Pancreas (tissue), 10 donors: ENCODE data around the gene SLC19A2. TPM values are rescaled to one million over a fixed set of nuclear protein-coding genes. Genes with fewer than 3 reads are reported as not detected.
"Not testable (repeated sequence)": the region's sequence is repeated elsewhere in the genome, so short reads cannot be mapped to it uniquely, and the experiment has no call there.

Experiments
- ATAC-seq, 4 donors: fragments of 200-7000 bp; cut with Tn5 transposase; one replicate each; pipeline versions ENCODE4 v1.8.0 to v1.9.1; 2020; ENCODE audit warnings: mild to moderate bottlenecking in 4 of 4, moderate library complexity in 4 of 4
- DNase-seq, 6 donors: peaks; one replicate each; pipeline ENCODE4 v3.0.0-alpha.2; 2020
- FAIRE-seq: peaks from 2 replicates; lab custom pipeline; 2012; peaks lifted over from hg19 to GRCh38; lab: Jason Lieb, UNC
- H3K27ac ChIP-seq, 4 donors: fragments of 200-600 bp; sonication (generic); 1 replicate in 3 of 4; 2 replicates in 1 of 4; pipeline versions ENCODE4 v1.5.0 to v1.8.0; 2020
- H3K27me3 ChIP-seq, 4 donors: fragments of 200-600 bp; one replicate each; pipeline ENCODE4 v1.8.0; 2021
- H3K36me3 ChIP-seq, 3 donors: fragments of 200-600 bp; sonication (generic) in 1 of 3; one replicate each; pipeline versions ENCODE4 v1.5.0 to v1.8.0; 2020 to 2021
- H3K4me1 ChIP-seq, 3 donors: fragments of 200-600 bp; one replicate each; pipeline ENCODE4 v1.8.0; 2021
- H3K4me3 ChIP-seq, 4 donors: fragments of 200-600 bp; sonication (generic) in 2 of 4; one replicate each; pipeline versions ENCODE4 v1.5.0 to v1.8.0; 2020 to 2021
- H3K9me3 ChIP-seq, 4 donors: fragments of 200-600 bp; one replicate each; pipeline ENCODE4 v1.8.0; 2021
- CTCF ChIP-seq, 4 donors: fragments of 200-600 bp; sonication (generic) in 3 of 4; IDR thresholded peaks; one replicate each; pipeline versions ENCODE4 v1.5.0 to v1.8.0; 2021; ENCODE audit warnings: antibody characterized with exemption in 4 of 4
- WGBS, 2 donors: extraction: QIAGEN DNeasy Blood & Tissue Kit; methylation state at CpG; one replicate each; pipeline ENCODE4 v1.1.7; 2013; 5-methylcytosine and 5-hydroxymethylcytosine counted together
- intact Hi-C, 3 donors: fragments of 100-400 bp; cut with DNase I; formaldehyde crosslinking; loops; one replicate each; pipeline versions ENCODE4 v1.11.1 to v1.14.2; 2022
- polyA plus RNA-seq, 2 donors: library from polyadenylated mRNA; stranded (reverse); fragments of 200-250 nt; gene quantifications; one replicate each; pipeline ENCODE4 v1.2.3, GENCODE V29; 2013
- total RNA-seq, 6 donors: library from RNA; stranded (reverse); fragmentation: NEBNext Ultra II Directional in 4 of 6; extraction: Animal tissue kit (Norgen Biotek cat#: 25700) in 4 of 6; gene quantifications; one replicate each; pipeline versions ENCODE4 v1.2.1 to v1.2.4, GENCODE V29; 2021 to 2023
- donor health status: healthy with polysubstance abuse.
- donor health status: DM: no; HTN: no; CAD: no; lungs with moderate emphysema.
- donor health status: DM: no; HTN: no; CAD: no.
- donor health status: control.
- donor health status: control.
- donor health status: Bipolar disorder and iron deficiency.
- donor health status: DM: yes; HTN: yes; CAD: no.
- donor health status: DM: no; HTN: no; CAD: no.
- donor health status: DM: no; HTN: no; CAD: no.
- donor health status: DM: yes; HTN: yes; CAD: no.

SLC19A2 gene
- total and polyA plus RNA-seq, 8 donors: 3.7 to 10.1 (median 8.1) TPM

- DNase-seq (no peak), ATAC-seq (peak in 3 of 4 donors; percentile 26 to 57 (median 46)), FAIRE-seq (no peak)
- Histone ChIP-seq H3K36me3 (no peaks in the 10 kb centered on the region), H3K4me3 (no peak overlapping the region), H3K4me1 (peaks cover 13 to 30% (median 28%) of the 10 kb centered on the region in 3 donors), H3K27me3 (no peaks in the 10 kb centered on the region), H3K27ac (peak overlapping the region in 2 of 4 donors; percentile 44 to 53), H3K9me3 (no peaks in the 10 kb centered on the region)
- intact Hi-C loops: no loop called here
- TF ChIP-seq CTCF (IDR thresholded peaks at IDR 0.05): no peak
- 12% methylated on average over 2 of the region's 2 CpGs for WGBS, 2 donors
These were observed 21.7 kb upstream of the SLC19A2 start for GRCh38 chr1:169507413-169507812.

GRCh38 chr1:169503601-169504000, 17.9 kb upstream of the SLC19A2 start:
- H3K27me3 ChIP-seq, intact Hi-C loops, H3K4me3 ChIP-seq, FAIRE-seq, DNase-seq, H3K9me3 ChIP-seq, H3K36me3 ChIP-seq, H3K27ac ChIP-seq, ATAC-seq: not testable (repeated sequence)
- H3K4me1 ChIP-seq: peaks cover 12 to 19% (median 15%) of the 10 kb centered on the region in 3 donors
- WGBS, 2 donors: 96 to 97% methylated on average over 2 of the region's 2 CpGs

GRCh38 chr1:169499807-169500206, 14.1 kb upstream of the SLC19A2 start:
- ATAC-seq: no peak

GRCh38 chr1:169497317-169497716, 11.6 kb upstream of the SLC19A2 start:
- H3K27ac ChIP-seq: no peak overlapping the region
- FAIRE-seq (no peak), DNase-seq (no peak), ATAC-seq (no peak)
- no peaks in the 10 kb centered on the region for H3K9me3 ChIP-seq
- no peaks in the 10 kb centered on the region for H3K36me3 ChIP-seq
- H3K4me1 ChIP-seq: no peaks in the 10 kb centered on the region
- WGBS, 2 donors: 89 to 93% methylated on average over 2 of the region's 2 CpGs
- no peaks in the 10 kb centered on the region for H3K27me3 ChIP-seq
- no peak overlapping the region for H3K4me3 ChIP-seq
- TF ChIP-seq CTCF (IDR thresholded peaks at IDR 0.05): no peak
- intact Hi-C loops: no loop called here

More at GRCh38 chr1:169499807-169500206, 14.1 kb upstream of the SLC19A2 start:
- no peaks in the 10 kb centered on the region for H3K4me1 ChIP-seq
- no peaks in the 10 kb centered on the region for H3K9me3 ChIP-seq
- FAIRE-seq (no peak), DNase-seq (no peak)
- no peak for TF ChIP-seq CTCF (IDR thresholded peaks at IDR 0.05)
- no peak overlapping the region for H3K4me3 ChIP-seq
- no peaks in the 10 kb centered on the region for H3K27me3 ChIP-seq
- H3K36me3 ChIP-seq: no peaks in the 10 kb centered on the region
- H3K27ac ChIP-seq: no peak overlapping the region
- intact Hi-C loops: no loop called here

- Histone ChIP-seq H3K4me3 (no peak overlapping the region), H3K27ac (no peak overlapping the region), H3K36me3 (no peaks in the 10 kb centered on the region), H3K4me1 (no peaks in the 10 kb centered on the region), H3K9me3 (no peaks in the 10 kb centered on the region), H3K27me3 (no peaks in the 10 kb centered on the region)
- FAIRE-seq: no peak
- DNase-seq: no peak
- ATAC-seq: no peak
- intact Hi-C loops: no loop called here
- no peak for TF ChIP-seq CTCF (IDR thresholded peaks at IDR 0.05)
- 68 to 72% methylated on average over 2 of the region's 2 CpGs for WGBS, 2 donors
These were observed 10.2 kb upstream of the SLC19A2 start for GRCh38 chr1:169495916-169496315.
